Osteoblast (primary cell): ENCODE data around the gene TMEM132A. TPM values are rescaled to one million over a fixed set of nuclear protein-coding genes. Genes with fewer than 3 reads are reported as not detected.

Source experiments
- DNase-seq: peaks from one replicate; pipeline ENCODE4 v3.0.0; 2011; ENCODE audit warnings: low spot score, mixed read lengths; ENCODE audit not compliant: insufficient read length; ENCODE audit errors: missing footprints
- H2AFZ ChIP-seq: 2 replicates; pipeline ENCODE4 v1.6.0; 2011; ENCODE audit warnings: mild to moderate bottlenecking, low read length
- H3K27ac ChIP-seq: 2 replicates; pipeline ENCODE4 v1.5.1; 2011; ENCODE audit warnings: mild to moderate bottlenecking, low read depth, low read length, moderate library complexity
- H3K27me3 ChIP-seq: 2 replicates; pipeline ENCODE4 v1.6.0; 2012; ENCODE audit warnings: mild to moderate bottlenecking, control low read depth, inconsistent platforms, low read length, moderate library complexity; ENCODE audit not compliant: insufficient read depth
- H3K36me3 ChIP-seq: 2 replicates; pipeline ENCODE4 v1.5.1; 2011; ENCODE audit warnings: mild to moderate bottlenecking, low read length, control low read depth, moderate library complexity; ENCODE audit not compliant: insufficient read depth
- H3K4me1 ChIP-seq: 2 replicates; pipeline ENCODE4 v1.5.1; 2011; ENCODE audit warnings: mild to moderate bottlenecking, low read length, control low read depth, moderate library complexity; ENCODE audit not compliant: insufficient read depth
- H3K4me2 ChIP-seq: 2 replicates; pipeline ENCODE4 v1.6.0; 2011; ENCODE audit warnings: mild to moderate bottlenecking, low read length; ENCODE audit not compliant: insufficient read depth
- H3K4me3 ChIP-seq: fragments of 200-600 bp; sonication (generic); 3 replicates; pipeline ENCODE4 v1.5.1; 2012; ENCODE audit warnings: mild to moderate bottlenecking, low read length, inconsistent platforms; ENCODE audit not compliant: insufficient read depth
- H3K79me2 ChIP-seq: 2 replicates; pipeline ENCODE4 v1.6.0; 2012; ENCODE audit warnings: mild to moderate bottlenecking, low read length, control low read depth, inconsistent platforms; ENCODE audit not compliant: insufficient read depth
- H3K9me3 ChIP-seq: 2 replicates; pipeline ENCODE4 v1.5.1; 2011; ENCODE audit warnings: low read depth, low read length, control low read depth
- H4K20me1 ChIP-seq: 2 replicates; pipeline ENCODE4 v1.6.0; 2012; ENCODE audit warnings: mild to moderate bottlenecking, low read length, control low read depth; ENCODE audit not compliant: insufficient read depth
- CTCF ChIP-seq: IDR thresholded peaks from 2 replicates; pipeline ENCODE4 v1.5.1; 2011; ENCODE audit warnings: mild to moderate bottlenecking, low read depth, low read length, moderate library complexity; ENCODE audit errors: extremely low read depth
- total RNA-seq: library from RNA; depleted of rRNA; stranded (reverse); fragments of >200 nt; gene quantifications from 2 replicates; pipeline ENCODE4 v1.2.3, GENCODE V29; 2012

TMEM132A gene
- total RNA-seq, 1 donor, result 19.5 TPM

GRCh38 chr11:60934790-60935605, 10.7 kb downstream of the TMEM132A start:
- Histone ChIP-seq H3K4me1 (no peaks in the 10 kb centered on the region), H3K4me2 (no peak overlapping the region), H3K9me3 (no peaks in the 10 kb centered on the region), H4K20me1 (no peaks in the 10 kb centered on the region), H3K27me3 (no peaks in the 10 kb centered on the region), H2AFZ (no peak overlapping the region), H3K36me3 (peaks cover 5% of the 10 kb centered on the region), H3K27ac (no peak overlapping the region), H3K79me2 (no peaks in the 10 kb centered on the region), H3K4me3 (no peak overlapping the region)
- peak; percentile 83 for DNase-seq
- no peak for TF ChIP-seq CTCF

GRCh38 chr11:60935676-60936442, 11.6 kb downstream of the TMEM132A start:
- no peak overlapping the region for H3K4me3 ChIP-seq
- H4K20me1 ChIP-seq, result no peaks in the 10 kb centered on the region
- no peaks in the 10 kb centered on the region for H3K27me3 ChIP-seq
- no peaks in the 10 kb centered on the region for H3K9me3 ChIP-seq
- H3K4me1 ChIP-seq, result no peaks in the 10 kb centered on the region
- H2AFZ ChIP-seq, result no peak overlapping the region
- TF ChIP-seq CTCF, result no peak
- peaks cover 5% of the 10 kb centered on the region for H3K36me3 ChIP-seq
- no peaks in the 10 kb centered on the region for H3K79me2 ChIP-seq
- peak; percentile 76 for DNase-seq
- H3K27ac ChIP-seq, result no peak overlapping the region
- H3K4me2 ChIP-seq, result no peak overlapping the region

GRCh38 chr11:60936467-60937143, 12.3 kb downstream of the TMEM132A start:
- Histone ChIP-seq H3K36me3 (peaks cover 5% of the 10 kb centered on the region), H2AFZ (no peak overlapping the region)

More at GRCh38 chr11:60936467-60937143, 12.3 kb downstream of the TMEM132A start:
- Histone ChIP-seq H3K27me3 (no peaks in the 10 kb centered on the region), H3K4me3 (no peak overlapping the region), H3K27ac (no peak overlapping the region), H3K4me2 (no peak overlapping the region), H3K79me2 (no peaks in the 10 kb centered on the region), H3K4me1 (no peaks in the 10 kb centered on the region), H3K9me3 (no peaks in the 10 kb centered on the region), H4K20me1 (no peaks in the 10 kb centered on the region)
- peak; percentile 80 for DNase-seq
- no peak for TF ChIP-seq CTCF
